HG03575 (cell line): ENCODE data around the gene PAK5.

ENCODE experiments used
- ATAC-seq: cut with Tn5 transposase; IDR thresholded peaks from one replicate; pipeline ENCODE4 v1.9.1; 2021; ENCODE audit not compliant: unreplicated experiment, insufficient number of reproducible peaks, low FRiP score; ENCODE audit errors: extremely low read depth

The PAK5 gene

GRCh38 chr20:9565910-9566550, 272.8 kb downstream of the PAK5 start:
- ATAC-seq: no peak

- no peak for ATAC-seq
These were observed 281.5 kb downstream of the PAK5 start for GRCh38 chr20:9557411-9557810.

DNA sequence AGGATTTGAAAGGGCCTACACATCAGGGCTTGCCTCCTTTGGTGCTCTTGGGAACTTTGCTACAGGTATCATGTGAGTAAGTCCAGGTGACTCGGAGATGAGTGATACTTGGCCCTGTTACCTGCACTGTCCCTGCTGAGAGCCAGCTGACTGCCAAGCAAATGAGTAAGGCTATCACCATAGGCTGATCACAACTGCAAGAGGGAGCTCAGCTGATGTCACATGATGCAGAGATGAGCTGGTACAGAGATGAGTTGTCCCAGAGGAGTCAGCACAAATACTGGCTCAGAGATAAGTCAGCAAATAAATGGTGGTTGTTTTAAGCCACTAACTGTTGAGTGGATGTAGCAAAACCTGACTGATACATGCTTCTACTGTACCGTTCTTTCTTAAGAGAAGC, 283.1 kb downstream of the PAK5 start:
- ATAC-seq: no peak

DNA sequence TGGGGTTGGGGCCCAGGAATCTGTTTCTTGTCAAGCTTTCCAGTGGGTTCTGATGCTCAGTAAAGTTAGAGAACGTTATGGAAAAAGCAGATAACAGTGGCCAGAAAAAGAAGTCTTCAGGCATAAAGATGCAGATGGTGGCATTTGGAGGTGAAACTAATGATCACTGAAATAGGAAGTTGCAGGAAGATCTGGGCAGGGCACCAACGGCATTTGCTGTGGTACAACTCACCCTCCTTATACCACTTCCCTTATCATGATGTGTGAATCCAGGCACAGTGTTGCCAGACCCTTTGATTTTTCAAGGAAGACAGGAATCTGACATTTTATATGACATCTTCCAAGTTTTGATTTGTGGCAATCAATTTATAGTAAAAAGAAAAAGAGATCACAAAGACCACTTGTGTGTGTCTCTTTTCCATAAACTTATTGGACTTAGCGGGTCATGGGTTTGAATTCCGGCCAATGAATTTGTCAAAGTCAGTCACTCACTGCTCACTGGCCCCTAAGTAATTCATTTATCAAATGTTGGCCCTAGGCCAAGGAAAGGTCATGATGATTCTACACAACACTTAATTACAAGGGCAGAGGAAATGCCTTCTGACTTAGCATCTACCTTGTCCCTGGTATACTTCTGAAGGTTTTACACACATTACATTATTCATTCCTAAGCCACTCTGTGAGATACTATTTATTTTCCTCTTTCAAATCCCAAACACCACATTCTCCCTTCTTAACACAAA, 286.9 kb downstream of the PAK5 start:
- ATAC-seq: no peak

GRCh38 chr20:9550871-9551270, 288.0 kb downstream of the PAK5 start:
- no peak for ATAC-seq

DNA sequence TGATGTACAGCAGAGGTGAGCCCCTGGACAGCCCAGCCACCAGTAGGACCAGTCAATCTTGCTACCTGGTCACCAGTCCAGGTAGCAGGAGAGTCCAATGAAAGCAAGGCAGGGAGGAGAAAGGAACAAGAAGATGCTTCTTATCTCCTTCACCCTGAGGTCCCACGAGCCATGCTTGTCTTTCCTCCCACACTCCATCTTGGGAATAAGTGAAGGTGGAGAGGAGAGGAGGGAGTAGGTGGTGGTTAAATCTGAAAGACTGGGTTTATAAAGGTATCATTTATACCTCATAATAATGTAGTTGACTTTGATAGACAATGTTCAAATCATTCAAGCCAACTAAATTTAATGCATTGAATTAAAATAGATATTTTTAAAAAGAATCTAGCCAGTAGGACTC, 288.6 kb downstream of the PAK5 start:
- no peak for ATAC-seq

DNA sequence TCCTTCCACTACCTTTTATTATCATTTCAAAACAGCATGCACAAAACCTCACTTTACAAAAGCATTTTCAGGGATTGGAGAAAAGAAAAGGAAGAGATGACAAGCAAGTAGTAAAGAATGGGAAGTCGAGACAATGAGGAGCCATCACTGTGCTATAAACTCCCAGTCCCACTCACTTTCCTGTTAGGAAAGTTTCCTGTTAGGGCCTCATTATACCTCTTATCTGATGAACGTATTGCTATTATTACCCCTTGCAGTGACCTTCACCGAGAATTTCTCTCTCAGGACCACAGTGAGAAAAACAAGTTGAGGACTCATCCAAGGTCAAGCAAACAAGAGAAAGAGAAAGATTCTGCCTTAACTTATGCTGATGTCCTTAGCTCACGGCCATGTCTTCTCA, 295.7 kb downstream of the PAK5 start:
- no peak for ATAC-seq

DNA sequence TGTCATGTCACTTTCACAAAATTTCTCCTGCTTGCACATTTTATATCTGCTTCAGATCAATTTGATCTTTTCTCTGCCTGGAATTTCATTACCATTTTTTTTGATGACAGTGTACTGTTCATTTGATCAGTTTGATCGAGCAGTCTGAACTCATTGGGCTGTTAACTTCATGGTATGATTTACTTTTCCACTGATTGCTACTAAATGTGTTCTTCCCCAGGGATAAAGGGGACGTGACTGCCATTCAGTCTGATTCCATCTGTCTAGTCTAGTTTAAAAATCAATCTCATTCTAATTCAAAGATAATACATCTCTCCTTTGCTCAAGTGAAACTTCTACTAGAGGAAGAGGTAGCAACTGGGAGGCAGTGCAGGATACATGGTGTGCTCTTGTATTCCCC, 303.4 kb downstream of the PAK5 start:
- ATAC-seq: no peak

DNA sequence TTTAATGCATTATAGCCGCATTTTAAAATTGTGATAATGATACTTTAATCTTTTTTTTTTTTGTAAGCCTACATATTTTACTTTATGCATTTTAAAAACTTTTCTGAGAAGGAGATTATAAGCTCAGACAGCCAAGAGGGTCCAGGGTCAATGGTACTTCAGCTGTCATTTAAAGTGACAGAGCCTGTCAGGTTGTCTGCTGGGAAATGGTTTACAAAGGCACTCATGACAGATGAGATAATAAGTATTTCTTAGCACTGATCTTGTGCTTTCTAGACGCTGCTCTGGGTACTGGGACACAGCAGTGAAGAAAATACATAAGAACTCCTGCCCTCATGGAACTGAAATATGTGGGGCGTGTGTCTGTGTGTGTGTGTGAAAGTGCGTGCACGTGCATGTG, 304.9 kb downstream of the PAK5 start:
- ATAC-seq: no peak

DNA sequence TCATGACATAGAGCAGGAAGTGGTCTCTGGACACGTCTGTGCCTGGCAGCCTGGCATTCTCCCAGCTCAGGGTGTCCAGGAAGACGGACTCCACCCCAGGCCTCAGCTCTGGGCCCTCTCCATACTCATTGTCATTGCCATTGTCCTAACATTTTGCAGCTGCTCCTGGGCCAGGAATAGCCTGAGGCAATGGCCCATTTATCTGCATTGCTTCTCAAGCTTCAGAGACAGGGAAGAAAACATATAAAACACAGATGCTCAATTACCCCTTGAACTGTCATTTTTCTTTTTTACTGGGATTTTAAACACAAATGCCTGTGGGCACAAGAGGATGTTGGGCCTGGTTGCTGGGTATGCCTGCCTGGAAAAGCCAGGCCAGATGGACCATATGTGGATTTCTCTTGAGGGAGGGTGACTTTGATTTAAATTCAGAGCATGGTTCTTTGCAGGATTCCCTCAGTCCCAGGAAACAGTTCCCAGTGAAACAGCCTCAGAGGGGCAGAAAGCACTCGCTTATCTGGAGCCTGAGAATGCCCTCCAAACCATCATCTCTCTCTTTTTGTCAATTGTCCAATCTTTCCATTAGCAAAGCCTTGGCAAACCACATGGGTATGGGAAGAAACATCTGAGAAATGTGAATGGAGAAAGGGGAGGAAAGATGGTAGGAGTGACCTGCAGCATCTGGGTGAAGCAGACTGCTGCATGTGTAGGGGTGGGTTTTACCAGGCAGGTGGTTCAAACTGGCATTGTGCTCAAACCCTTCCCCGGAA, 306.6 kb downstream of the PAK5 start:
- no peak for ATAC-seq

DNA sequence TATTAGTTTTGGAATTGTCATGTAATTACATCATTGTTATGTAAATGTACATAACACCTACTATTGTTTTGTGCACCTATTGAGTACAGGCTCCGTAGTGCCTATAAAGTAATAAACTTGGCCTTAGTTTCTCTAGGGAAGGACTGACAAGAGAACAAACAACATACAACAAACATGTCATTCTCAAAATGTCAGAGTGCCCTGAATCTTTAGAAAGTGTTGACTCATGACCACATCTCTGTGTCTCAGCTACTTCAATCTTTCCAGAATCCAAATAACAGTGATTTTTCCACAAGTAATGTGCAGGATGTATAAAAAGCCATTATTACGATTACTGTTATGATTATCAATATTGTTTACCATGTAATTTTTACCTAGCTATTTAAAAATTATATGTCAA, 307.3 kb downstream of the PAK5 start:
- ATAC-seq: no peak

DNA sequence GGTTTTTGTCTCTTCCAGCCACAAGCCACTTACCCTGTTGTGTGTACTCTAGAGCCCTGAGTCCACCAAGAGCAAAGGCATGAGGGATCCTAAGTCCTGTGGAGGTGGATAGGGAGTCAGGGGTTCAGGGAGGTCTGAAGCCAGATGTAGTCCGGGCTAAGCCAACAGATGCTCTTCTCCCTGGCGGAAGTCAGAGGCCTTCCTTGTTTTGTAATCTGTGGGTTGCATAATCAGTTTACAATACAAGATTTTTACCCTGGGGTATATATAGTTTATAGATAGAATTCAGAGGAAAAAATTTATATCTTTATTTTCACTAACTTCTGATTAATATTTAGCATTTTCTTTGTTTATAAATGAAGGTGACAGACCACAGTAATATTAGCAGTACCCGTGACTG, 315.2 kb downstream of the PAK5 start:
- no peak for ATAC-seq

DNA sequence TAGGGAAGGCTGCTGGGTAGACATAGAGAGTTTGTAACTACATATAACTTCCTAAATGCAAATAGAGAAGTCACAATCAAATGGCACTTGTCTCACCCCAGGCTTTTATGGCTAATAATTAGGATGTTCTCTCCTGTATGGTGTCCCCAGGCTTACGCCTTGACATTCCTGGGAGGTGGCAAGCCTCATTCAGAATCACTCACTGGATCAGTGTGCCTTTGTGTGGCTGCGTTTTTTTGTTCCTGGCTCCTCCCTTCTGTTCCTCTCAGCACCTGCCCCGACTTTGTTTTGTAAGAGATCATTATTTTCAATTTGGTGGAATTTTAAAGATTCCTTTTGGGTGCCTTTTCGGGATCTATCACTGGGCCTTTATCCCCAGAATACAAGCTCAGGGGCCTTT, 318.8 kb downstream of the PAK5 start:
- no peak for ATAC-seq

- ATAC-seq: no peak
These were observed 320.2 kb downstream of the PAK5 start for GRCh38 chr20:9518576-9519175.

- ATAC-seq: no peak
These were observed 321.3 kb downstream of the PAK5 start for GRCh38 chr20:9517297-9518162.

DNA sequence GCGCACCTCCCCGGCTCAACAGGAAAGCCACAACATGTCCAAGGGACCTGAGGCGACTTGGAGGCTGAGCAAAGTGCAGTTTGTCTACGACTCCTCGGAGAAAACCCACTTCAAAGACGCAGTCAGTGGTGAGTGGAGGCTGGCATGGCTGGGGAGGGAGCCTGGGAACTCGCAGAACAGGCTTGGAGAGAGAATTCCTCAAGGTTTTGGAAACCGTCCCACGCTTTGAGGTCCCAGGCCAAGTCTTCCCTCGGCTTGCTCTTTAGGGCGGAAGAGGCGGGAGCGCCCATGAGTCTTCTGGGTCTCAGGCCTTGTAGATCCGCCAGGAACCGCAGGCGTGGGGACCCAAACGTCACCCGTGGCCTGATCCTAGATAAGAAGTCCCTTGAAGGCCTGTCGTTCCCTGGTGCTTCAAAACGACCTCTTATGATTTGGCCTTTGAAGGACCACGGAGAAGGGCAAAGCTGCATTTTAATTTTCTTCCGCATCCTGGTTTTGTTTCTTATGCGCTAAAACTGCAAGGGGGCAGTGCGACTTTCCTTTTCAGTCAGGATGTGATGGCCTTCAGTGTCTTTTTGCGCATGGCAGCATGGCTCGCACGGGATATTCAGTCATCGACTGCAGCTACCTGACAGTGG, 322.5 kb downstream of the PAK5 start:
- no peak for ATAC-seq

DNA sequence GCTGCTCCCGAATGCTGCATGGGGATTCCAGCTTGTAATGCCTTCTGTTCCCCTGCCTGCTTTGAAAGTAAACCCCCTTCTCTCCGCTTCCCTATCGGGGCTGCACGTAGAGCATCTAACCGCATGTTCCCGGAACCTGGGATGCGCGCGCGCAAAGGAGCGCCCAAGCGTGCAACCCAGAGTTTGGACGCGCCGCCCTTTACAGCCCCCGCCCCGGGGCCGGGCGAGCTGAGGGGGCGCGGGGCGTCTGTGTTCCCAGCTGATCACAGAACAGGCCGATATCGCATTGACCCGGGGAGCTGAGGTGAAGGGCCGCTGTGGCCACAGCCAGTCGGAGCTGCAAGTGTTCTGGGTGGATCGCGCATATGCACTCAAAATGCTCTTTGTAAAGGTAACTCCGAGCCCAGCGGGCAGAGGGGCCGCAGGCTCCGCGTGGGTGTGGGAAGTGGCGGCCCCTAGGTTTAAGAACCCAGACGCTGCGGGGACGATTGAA, 323.1 kb downstream of the PAK5 start:
- ATAC-seq: no peak

- no peak for ATAC-seq
These were observed 323.7 kb downstream of the PAK5 start for GRCh38 chr20:9515214-9515585.
